ENCODE data around the gene ARHGAP4. TPM values are rescaled to one million over a fixed set of nuclear protein-coding genes. Genes with fewer than 3 reads are reported as not detected.

ARHGAP4 gene
- total and polyA plus RNA-seq, 2 donors (not counting 3 experiments of a cell fraction or from before 2014, with no cell fraction given): 20.9 to 33.3 TPM

DNA sequence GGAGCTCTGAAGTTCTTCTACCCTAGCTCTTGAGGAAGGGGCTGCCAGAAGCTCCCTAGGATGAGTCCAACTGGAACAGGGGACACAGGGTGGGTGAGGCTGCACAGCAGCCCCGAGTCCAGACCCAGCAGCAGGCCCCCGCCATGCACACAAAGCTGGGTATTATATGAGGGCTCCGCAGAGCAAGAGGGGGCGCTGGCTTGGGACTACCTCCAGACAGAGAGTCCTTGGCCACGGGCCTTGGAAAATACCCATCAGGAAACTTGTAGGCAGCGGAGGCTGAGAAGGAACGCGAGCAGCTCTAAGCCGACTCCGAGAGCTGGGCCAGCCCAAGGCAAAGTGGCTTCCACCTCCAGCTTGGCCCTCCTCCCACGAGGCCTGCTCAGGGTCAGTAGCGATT is 37.5 kb upstream of the ARHGAP4 start:
- intact Hi-C loops (cut with micrococcal nuclease) (no loop called here), dilution Hi-C loops (cut with MboI; ENCODE audit: extremely low pct_ligation_motif_present, low sequenced_read_pairs) (no loop called here)
- TF ChIP-seq, protein P1, sequence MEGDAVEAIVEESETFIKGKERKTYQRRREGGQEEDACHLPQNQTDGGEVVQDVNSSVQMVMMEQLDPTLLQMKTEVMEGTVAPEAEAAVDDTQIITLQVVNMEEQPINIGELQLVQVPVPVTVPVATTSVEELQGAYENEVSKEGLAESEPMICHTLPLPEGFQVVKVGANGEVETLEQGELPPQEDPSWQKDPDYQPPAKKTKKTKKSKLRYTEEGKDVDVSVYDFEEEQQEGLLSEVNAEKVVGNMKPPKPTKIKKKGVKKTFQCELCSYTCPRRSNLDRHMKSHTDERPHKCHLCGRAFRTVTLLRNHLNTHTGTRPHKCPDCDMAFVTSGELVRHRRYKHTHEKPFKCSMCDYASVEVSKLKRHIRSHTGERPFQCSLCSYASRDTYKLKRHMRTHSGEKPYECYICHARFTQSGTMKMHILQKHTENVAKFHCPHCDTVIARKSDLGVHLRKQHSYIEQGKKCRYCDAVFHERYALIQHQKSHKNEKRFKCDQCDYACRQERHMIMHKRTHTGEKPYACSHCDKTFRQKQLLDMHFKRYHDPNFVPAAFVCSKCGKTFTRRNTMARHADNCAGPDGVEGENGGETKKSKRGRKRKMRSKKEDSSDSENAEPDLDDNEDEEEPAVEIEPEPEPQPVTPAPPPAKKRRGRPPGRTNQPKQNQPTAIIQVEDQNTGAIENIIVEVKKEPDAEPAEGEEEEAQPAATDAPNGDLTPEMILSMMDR (IDR thresholded peaks at IDR 0.05; ENCODE audit: extremely low read depth in 1 of 2, insufficient read depth in 1 of 2, low read depth in 1 of 2, low read length in 2 of 2): no peak
- TF ChIP-seq GATA2 (IDR thresholded peaks at IDR 0.05; ENCODE audit: insufficient read depth, insufficient read length, low read depth, low read length): no peak
- TF ChIP-seq EZH2 (IDR thresholded peaks at IDR 0.05; ENCODE audit: borderline replicate concordance, low read depth, low read length, severe bottlenecking): no peak
- peaks cover 18% of the 10 kb centered on the region for H3K4me1 ChIP-seq (ENCODE audit: control insufficient read depth, extremely low read depth, insufficient read depth, low read length)
- no peaks in the 10 kb centered on the region for H3K27me3 ChIP-seq (ENCODE audit: control insufficient read depth in 2 of 2, insufficient read depth in 2 of 2, low read length in 2 of 2)
- H3K79me2 ChIP-seq (ENCODE audit: control insufficient read depth, insufficient read depth, low read length): peaks cover 57% of the 10 kb centered on the region
- H3K36me3 ChIP-seq (ENCODE audit: control insufficient read depth in 2 of 2, extremely low read depth in 1 of 2, insufficient read depth in 2 of 2, low read length in 2 of 2): peaks cover 7 to 34% of the 10 kb centered on the region in 2 experiments
- no peak for FAIRE-seq
- H2AFZ ChIP-seq (ENCODE audit: low read depth, low read length): no peak overlapping the region
- DNase-seq (ENCODE audit: low read depth, low spot score): no peak
- no TSS peak for BruUV-seq (replicated peaks)
- no peak overlapping the region for H3K4me3 ChIP-seq (replicated peaks in 1 of 3; ENCODE audit: insufficient read depth in 1 of 3, low read depth in 1 of 3, low read length in 3 of 3)
- H4K20me1 ChIP-seq (replicated peaks; ENCODE audit: control insufficient read depth, extremely low read depth, insufficient read depth, low read length): no peaks in the 10 kb centered on the region
- no peaks in the 10 kb centered on the region for H3K9me1 ChIP-seq (replicated peaks; ENCODE audit: control insufficient read depth, extremely low read depth, insufficient read depth, low read length)
- POLR2A ChIA-PET: no interaction called here
- no peaks in the 10 kb centered on the region for H3K9me3 ChIP-seq (replicated peaks; ENCODE audit: control insufficient read depth, insufficient read depth, low read length)
- no peak overlapping the region for H3K4me2 ChIP-seq (ENCODE audit: insufficient read depth, low read length)
- H3K9ac ChIP-seq (replicated peaks; ENCODE audit: extremely low read depth, insufficient read depth, low read length): no peak overlapping the region
- H3K27ac ChIP-seq (ENCODE audit: insufficient read depth, low read depth, low read length): no peak overlapping the region
- CTCF ChIA-PET: no interaction called here

DNA sequence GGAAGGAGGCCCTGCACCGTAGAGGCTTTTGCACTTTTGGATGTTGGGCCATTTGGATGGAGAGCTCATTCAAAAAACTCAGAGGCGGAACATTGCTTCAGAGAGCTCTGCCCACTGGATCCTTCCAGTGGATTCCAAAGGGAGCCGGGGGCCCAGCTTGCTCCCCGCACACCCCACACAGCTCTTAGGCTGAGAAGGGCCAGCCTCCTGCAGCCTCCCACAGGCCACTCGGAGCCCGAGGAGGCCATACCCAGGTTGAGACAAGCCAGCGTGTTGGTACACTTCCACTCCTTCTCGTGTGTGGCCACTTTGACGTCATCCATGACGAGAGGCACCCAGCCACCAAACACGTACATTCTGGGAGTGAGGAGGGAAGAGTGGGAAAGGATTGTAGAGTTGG is 35.2 kb upstream of the ARHGAP4 start:
- no peaks in the 10 kb centered on the region for H3K9me1 ChIP-seq (replicated peaks; ENCODE audit: control insufficient read depth, extremely low read depth, insufficient read depth, low read length)
- H3K4me1 ChIP-seq (ENCODE audit: control insufficient read depth, extremely low read depth, insufficient read depth, low read length): no peaks in the 10 kb centered on the region
- DNase-seq (ENCODE audit: low read depth, low spot score) (no peak), FAIRE-seq (no peak)
- H3K27me3 ChIP-seq (ENCODE audit: control insufficient read depth in 2 of 2, insufficient read depth in 2 of 2, low read length in 2 of 2): no peaks in the 10 kb centered on the region
- H4K20me1 ChIP-seq (replicated peaks; ENCODE audit: control insufficient read depth, extremely low read depth, insufficient read depth, low read length): no peaks in the 10 kb centered on the region
- ChIA-PET CTCF (interaction anchor here (0.7 kb wide), 1 partner anchor 14 kb away, joined by 3 read pairs; no protein-coding TSS in a partner anchor), POLR2A (no interaction called here)
- no peak overlapping the region for H3K4me3 ChIP-seq (replicated peaks in 1 of 3; ENCODE audit: insufficient read depth in 1 of 3, low read depth in 1 of 3, low read length in 3 of 3)
- no peak overlapping the region for H3K9ac ChIP-seq (replicated peaks; ENCODE audit: extremely low read depth, insufficient read depth, low read length)
- intact Hi-C loops (cut with micrococcal nuclease) (no loop called here), dilution Hi-C loops (cut with MboI; ENCODE audit: extremely low pct_ligation_motif_present, low sequenced_read_pairs) (no loop called here)
- H3K4me2 ChIP-seq (ENCODE audit: insufficient read depth, low read length): no peak overlapping the region
- no peak overlapping the region for H3K27ac ChIP-seq (ENCODE audit: insufficient read depth, low read depth, low read length)
- no peak overlapping the region for H2AFZ ChIP-seq (ENCODE audit: low read depth, low read length)
- H3K9me3 ChIP-seq (replicated peaks; ENCODE audit: control insufficient read depth, insufficient read depth, low read length): no peaks in the 10 kb centered on the region
- no TSS peak for BruUV-seq (replicated peaks)
- no peak for TF ChIP-seq MYC (IDR thresholded peaks at IDR 0.05; ENCODE audit: low read depth, low read length)
- TF ChIP-seq POLR2A (IDR thresholded peaks at IDR 0.05; ENCODE audit: low read depth, low read length): no peak
- TF ChIP-seq, protein P1 (IDR thresholded peaks at IDR 0.05; ENCODE audit: extremely low read depth in 1 of 2, insufficient read depth in 1 of 2, low read depth in 1 of 2, low read length in 2 of 2): no peak
- TF ChIP-seq EZH2 (IDR thresholded peaks at IDR 0.05; ENCODE audit: borderline replicate concordance, low read depth, low read length, severe bottlenecking): no peak
- TF ChIP-seq GATA2 (IDR thresholded peaks at IDR 0.05; ENCODE audit: insufficient read depth, insufficient read length, low read depth, low read length): no peak
- peaks cover 35% of the 10 kb centered on the region for H3K79me2 ChIP-seq (ENCODE audit: control insufficient read depth, insufficient read depth, low read length)
- H3K36me3 ChIP-seq (ENCODE audit: control insufficient read depth in 2 of 2, extremely low read depth in 1 of 2, insufficient read depth in 2 of 2, low read length in 2 of 2): peaks cover 9 to 52% of the 10 kb centered on the region in 2 experiments

Measured in endothelial cell of umbilical vein (primary cell).